ENCODE measurements around the gene HS6ST3.

DNA sequence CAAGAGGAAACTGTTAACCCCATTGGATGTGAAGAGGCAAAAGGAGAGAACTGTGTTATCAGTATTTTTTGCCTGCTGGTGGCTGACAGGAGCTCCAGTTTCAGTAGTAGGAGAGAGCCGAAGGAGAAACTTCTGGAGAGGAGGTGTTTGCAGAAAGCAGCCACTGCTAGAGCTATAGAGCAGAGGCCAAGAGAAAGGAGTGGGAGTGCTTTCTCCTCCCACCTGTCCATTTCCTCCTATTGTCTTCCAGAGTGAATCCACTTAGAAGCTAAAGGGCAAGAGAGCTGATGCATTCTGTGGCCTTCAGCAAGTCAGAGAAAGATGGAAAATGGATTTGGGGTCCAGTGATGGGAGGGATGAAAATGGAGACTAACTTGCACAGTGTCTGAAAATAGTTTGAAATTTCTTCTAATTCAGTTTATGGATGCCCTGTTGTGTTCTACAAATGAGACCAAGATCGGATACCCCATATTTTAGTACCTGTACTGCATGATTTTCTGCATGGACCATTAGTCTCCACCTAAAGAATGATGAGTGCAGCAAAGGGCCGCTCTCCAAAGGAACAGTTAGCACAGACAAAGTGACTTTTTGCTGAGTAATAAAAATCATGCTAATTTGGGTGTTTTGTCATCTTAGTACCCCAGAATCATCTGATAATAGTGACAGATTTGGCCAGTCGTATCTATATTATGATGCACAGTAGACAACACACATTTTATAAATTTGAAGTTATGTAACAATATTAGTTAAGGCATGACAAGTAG lies 10.7 kb downstream of the HS6ST3 start:
- TF ChIP-seq, protein P1, sequence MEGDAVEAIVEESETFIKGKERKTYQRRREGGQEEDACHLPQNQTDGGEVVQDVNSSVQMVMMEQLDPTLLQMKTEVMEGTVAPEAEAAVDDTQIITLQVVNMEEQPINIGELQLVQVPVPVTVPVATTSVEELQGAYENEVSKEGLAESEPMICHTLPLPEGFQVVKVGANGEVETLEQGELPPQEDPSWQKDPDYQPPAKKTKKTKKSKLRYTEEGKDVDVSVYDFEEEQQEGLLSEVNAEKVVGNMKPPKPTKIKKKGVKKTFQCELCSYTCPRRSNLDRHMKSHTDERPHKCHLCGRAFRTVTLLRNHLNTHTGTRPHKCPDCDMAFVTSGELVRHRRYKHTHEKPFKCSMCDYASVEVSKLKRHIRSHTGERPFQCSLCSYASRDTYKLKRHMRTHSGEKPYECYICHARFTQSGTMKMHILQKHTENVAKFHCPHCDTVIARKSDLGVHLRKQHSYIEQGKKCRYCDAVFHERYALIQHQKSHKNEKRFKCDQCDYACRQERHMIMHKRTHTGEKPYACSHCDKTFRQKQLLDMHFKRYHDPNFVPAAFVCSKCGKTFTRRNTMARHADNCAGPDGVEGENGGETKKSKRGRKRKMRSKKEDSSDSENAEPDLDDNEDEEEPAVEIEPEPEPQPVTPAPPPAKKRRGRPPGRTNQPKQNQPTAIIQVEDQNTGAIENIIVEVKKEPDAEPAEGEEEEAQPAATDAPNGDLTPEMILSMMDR (conservative IDR thresholded peaks at IDR 0.05 in 1 of 2, IDR thresholded peaks at IDR 0.05 in 1 of 2; ENCODE audit: extremely low read depth in 1 of 2, insufficient read depth in 1 of 2, low read depth in 1 of 2, low read length in 2 of 2) = no peak
- TF ChIP-seq EZH2 (IDR thresholded peaks at IDR 0.05; ENCODE audit: borderline replicate concordance, low read length) = no peak
